Endometrial microvascular endothelial cells (primary cell): ENCODE results near the gene TREML2. TPM values are rescaled to one million over a fixed set of nuclear protein-coding genes. Genes with fewer than 3 reads are reported as not detected.
"Not testable (repeated sequence)": the region's sequence is repeated elsewhere in the genome, so short reads cannot be mapped to it uniquely, and the experiment has no call there.

ENCODE experiments used
- in situ Hi-C: cut with HindIII; loops from 2 replicates; pipeline ENCODE4 v1.10.0; 2017; ENCODE audit warnings: low sequenced_read_pairs, low pct_unique_long_range_greater_than_20kb; ENCODE audit errors: inconsistent ontology term
- total RNA-seq: library from RNA; depleted of rRNA; stranded (reverse); fragments of >200 nt; gene quantifications from one replicate; pipeline ENCODE4 v1.2.3, GENCODE V29; 2015; ENCODE audit errors: inconsistent ontology term

The TREML2 gene
- total RNA-seq, 1 donor from 2014 or later: not detected

DNA sequence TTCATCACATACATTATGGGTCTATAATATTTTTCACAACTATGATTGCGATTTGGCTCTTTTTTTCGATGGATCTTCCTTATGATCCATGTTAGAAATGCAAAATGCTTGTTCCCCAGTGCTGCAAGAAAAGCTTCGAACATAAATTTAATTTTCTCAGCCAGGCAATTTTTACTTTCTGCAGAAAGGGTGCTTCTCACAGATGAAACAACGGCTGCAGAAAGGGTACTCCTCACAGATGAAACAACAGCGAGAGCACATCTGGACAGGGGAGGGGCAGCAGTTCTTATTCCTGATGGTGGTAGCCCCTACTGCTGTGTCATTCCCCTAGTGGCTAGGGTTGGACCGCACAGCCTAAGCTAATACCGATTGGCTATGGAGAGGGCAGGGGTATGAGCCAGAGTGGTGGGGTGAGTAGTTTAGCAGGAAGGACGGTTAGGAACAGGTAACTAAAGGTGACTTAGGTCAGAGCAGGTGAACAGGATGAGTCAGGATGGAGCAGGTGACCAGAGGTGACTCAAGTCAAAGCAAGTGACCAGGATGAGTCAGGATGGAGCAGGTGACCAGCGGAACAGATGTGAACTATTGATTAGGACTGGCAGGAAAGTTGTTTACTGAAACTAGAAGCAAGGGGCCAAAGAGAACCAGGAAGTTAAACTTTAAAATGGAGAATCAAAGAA is 13.8 kb upstream of the TREML2 start:
- in situ Hi-C loops: no loop called here

- in situ Hi-C loops: no loop called here
Observed at GRCh38 chr6:41209547-41210320, 8.8 kb upstream of the TREML2 start.

GRCh38 chr6:41208439-41209106 is 7.6 kb upstream of the TREML2 start:
- in situ Hi-C loops: no loop called here

DNA sequence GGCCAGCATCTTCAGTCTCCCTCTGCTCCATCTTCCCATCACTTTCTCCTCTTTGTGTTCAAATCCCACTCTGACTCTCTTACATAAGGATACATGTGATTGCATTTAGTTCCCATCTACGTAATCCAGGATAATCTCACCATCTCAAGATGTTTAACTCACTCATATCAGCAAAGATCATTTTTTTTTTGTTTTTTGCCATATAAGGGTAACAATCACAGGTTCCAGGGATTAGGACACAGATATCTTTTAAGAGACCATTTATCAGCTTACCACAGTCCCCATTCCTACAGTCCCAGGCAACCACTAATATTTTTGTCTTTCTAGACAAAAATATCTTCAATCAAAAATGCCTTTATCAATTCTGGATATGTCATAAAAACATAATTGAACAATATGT is 3.2 kb upstream of the TREML2 start:
- in situ Hi-C loops: no loop called here

GRCh38 chr6:41201764-41202173 is 820 bp upstream of the TREML2 start:
- in situ Hi-C loops: no loop called here

- in situ Hi-C loops: no loop called here
Observed at GRCh38 chr6:41200296-41200900, 551 bp downstream of the TREML2 start.

- in situ Hi-C loops: no loop called here
Observed at GRCh38 chr6:41199552-41200246, 1.2 kb downstream of the TREML2 start.

DNA sequence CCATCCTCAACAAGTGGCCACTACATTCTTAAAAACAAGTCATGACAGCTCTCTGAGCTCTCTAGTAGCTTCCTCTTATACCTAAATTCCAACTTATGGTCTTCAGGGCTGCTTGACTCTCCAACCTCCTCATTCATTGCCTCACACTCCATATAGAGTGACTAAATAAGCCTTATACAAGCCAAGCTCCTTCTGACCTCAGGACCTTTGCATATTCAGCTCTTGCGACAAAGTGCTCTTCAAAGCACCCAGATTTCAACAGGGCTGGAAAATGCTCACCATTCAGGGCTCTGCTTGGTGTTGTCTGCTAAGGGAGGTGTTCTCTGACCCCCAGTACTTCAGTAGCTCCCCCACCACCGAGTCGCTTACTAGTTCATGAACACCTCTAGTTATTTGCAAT is 3.7 kb downstream of the TREML2 start:
- in situ Hi-C loops: no loop called here

DNA sequence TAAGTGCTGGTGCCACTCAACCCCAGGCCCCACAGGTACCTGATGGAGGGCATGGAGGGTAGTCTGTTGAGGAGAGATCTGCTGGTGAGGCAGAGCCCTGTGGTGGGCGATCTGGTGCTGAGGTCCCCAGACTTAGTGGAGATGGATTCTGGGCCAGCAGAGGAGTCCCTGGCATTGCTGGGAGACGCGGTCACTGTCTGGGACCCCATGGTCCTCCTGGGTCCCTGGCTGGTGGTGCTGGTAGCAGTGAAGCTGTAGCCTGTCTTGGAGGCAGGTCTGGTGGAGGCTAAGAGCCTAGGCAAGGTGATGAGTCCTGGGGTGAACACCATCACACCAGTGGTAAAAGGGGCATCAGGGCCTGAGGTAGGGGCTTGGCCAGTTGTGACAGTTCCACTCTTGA is 6.6 kb downstream of the TREML2 start:
- in situ Hi-C loops: no loop called here

GRCh38 chr6:41193884-41194283 is 7.1 kb downstream of the TREML2 start:
- in situ Hi-C loops: no loop called here

DNA sequence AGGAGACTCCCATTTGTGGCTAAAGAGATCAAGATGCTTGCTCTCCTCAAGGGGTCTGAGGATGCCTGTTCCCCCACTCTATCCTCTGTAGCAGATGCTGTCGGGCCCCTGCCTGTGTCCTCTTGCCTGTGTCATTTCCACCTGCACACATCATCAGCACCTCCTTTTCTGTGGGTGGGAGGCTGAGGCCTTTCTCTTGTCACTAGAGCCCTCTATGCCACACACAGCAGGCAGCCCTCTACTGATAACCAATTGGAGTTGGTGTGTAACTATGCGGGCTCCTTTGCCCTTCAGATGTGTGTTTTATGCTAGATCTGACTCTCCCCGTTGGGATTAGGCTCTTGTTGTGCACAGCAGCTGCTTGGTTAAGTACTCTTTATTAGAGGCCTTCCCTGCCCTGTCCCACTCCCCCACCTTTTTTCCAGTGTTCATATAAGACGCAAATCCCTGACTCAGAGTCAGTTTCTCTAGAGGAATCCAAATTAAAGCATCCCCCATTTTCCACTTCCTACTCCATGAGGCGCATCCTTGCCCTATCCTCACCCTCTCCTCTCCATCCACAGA is 7.7 kb downstream of the TREML2 start:
- in situ Hi-C loops: no loop called here

- in situ Hi-C loops: no loop called here
Observed at GRCh38 chr6:41191569-41191968, 9.4 kb downstream of the TREML2 start.

DNA sequence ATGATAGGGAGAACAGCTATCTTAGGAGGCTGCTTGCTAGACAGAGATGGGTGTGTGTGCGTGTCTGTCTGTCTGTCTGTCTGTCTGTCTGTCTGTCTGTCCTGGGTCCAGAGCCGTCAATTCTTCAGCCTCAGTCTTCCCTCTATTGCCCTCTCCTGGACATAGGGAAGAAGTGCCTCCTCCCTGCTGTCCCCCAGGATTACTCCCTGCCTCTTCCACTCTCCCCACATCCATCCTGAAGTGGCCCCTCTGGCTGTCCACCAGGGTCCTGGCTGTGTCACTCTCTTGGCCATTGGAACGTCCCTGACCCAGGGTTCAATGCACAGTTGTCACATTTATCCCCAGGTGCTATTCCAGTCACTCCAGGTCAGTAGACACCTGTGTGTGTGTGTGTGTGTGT is 10.2 kb downstream of the TREML2 start:
- in situ Hi-C loops: no loop called here

DNA sequence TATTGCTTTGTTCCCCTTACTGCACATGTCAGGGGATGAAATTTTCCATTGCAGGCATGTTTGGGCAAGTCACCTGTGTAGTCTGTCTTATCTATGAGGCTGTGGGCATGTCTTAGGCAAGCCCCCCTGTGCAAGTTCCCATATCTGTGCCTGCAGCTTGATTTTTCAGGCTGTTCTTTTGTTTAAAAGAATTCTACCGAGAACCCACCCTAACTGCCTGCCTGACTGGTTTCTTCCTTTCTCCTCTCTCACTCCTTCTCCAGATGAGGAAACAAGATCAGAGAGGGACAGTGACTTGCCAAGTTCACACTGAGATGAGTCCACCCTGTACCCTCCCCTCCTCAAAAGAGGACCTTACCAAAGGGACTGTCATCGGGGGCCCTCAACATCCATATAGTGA is 11.0 kb downstream of the TREML2 start:
- in situ Hi-C loops: no loop called here

DNA sequence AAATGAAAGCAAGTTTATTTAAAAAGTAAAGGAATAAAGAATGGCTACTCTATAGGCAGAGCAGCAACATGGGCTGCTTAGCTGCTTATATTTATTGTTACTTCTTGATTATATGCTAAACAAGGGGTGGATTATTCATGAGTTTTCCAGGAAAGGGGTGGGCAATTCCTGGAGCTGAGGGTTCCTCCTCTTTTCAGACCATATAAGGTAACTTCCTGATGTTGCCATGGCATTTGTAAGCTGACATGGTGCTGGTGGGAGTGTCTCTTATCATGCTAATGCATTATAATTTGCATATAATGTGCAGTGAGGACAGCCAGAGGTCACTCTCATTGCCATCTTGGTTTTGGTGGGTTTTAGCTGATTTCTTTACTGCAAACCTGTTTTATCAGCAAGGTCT is 11.9 kb downstream of the TREML2 start:
- in situ Hi-C loops: not testable (repeated sequence)

DNA sequence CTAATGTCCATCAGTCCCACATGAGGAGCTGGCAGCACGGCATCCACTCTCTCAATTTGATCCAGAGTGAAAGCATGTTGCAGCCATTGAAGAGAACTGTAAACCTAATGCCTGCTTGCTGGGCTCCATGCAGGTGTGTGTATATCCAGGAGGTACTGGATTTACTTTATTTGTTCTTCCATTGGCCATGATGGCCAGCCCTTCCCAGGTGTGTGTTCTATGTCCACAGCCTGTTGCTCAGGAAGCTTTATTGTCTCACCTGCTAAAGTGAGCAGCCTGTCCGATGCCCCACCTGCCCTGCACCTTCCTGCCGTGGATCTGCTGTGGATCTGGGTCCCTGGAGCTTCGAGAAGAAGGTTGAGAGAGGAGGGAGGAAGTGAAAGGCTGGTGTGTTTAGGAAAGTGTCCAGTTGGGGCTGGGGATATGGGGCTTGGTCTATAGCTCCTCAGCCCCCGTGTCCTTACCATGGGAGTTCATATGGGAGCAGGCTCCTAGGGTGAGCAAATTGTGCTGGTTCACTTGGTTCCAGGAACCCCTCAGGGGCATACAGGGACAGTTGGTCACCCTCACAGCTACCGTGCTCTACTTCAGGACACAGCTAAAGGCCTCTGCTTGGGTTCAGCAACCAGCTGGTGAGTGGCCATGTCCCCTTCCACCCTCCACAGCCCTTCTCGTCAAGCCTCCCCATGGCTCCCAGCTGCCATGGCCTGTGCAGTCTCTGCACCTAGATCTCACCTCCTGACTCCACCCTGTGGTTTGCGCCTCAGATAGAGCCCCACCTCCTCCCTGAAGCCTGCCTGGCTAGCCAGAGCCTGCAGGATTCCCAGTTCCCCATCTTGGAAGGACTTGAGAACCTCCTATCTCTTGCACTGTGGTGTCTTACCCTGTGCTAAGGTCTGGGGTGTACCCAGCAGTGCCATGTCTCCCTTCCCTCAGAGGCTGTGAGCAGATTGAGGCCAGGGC is 12.7 kb downstream of the TREML2 start:
- in situ Hi-C loops: no loop called here

- in situ Hi-C loops: no loop called here
Observed at GRCh38 chr6:41186031-41186562, 14.9 kb downstream of the TREML2 start.
